A549 (cell line): ENCODE results near the gene CDC42SE2.

Experiments
- CTCF ChIP-seq: fragments of >200 bp; sonication (Bioruptor Twin); formaldehyde crosslinking; IDR thresholded peaks from 3 replicates; pipeline ENCODE4 v1.5.1; 2016
- RAD21 ChIP-seq, 2 experiments: fragments of >200 bp in 1 of 2; sonication (Bioruptor Twin) in 1 of 2; formaldehyde crosslinking in 1 of 2; IDR thresholded peaks in 1 of 2; conservative IDR thresholded peaks in 1 of 2; 2 replicates in 1 of 2; 3 replicates in 1 of 2; pipeline ENCODE4 v1.6.1; 2012 to 2018; ENCODE audit warnings: inconsistent platforms in 1 of 2
- RCOR1 ChIP-seq: fragments of 150-350 bp; IDR thresholded peaks from 2 replicates; pipeline ENCODE4 v1.6.1; 2014; ENCODE audit warnings: antibody characterized with exemption, low read length, low read depth
- REST ChIP-seq: fragments of 200-600 bp; sonication (generic); IDR thresholded peaks from 2 replicates; pipeline ENCODE4 v1.6.1; 2016; ENCODE audit warnings: antibody characterized with exemption, mild to moderate bottlenecking, moderate library complexity
- SREBF2 ChIP-seq: fragments of 450-650 bp; IDR thresholded peaks from 2 replicates; pipeline ENCODE4 v1.6.1; 2014; ENCODE audit warnings: mild to moderate bottlenecking, moderate library complexity

GRCh38 chr5:131379723-131380122, 115.9 kb downstream of the CDC42SE2 start:
- TF ChIP-seq CTCF (no peak), SREBF2 (no peak), REST (no peak), RAD21 (conservative IDR thresholded peaks at IDR 0.05 in 1 of 2, IDR thresholded peaks at IDR 0.05 in 1 of 2) (0 out of 5 replicates have a peak, but pooled peaks of 1 of the 2 experiments have one; percentile 20), RCOR1 (no peak)
